ENCODE data around the gene SRPK2.
A peak's percentile ranks its signal among the peaks of the same experiment; 100 is the strongest.
"Not testable (repeated sequence)": the region's sequence is repeated elsewhere in the genome, so short reads cannot be mapped to it uniquely, and the experiment has no call there.

The SRPK2 gene

DNA sequence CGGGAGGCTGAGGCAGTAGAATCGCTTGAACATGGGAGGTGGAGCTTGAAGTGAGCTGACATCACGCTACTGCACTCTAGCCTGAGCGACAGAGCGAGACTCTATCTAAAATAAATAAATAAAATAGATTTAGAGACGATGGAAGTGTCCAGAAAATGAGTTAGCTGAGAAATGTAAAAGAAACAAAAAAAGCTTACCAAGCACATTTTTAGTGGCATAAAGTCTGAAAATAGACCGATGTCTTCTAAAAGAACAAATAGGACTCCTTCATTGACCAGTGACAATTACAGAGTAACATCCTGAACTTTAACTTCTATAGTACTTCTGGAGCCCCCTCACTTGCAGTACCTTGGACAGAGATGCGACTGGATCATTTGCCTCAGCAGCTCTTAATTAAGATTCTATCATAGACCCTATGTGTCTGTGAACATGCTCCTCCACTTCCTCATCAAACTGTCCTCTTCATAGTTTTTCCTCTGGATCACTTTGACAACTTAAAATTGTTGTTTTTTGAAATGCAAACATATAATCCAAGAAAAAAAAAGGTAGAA lies 25.2 kb upstream of the SRPK2 start:
- H3K4me3 ChIP-seq (ENCODE audit: control insufficient read depth, low read depth, low read length), result no peak overlapping the region
- TF ChIP-seq, protein P1, sequence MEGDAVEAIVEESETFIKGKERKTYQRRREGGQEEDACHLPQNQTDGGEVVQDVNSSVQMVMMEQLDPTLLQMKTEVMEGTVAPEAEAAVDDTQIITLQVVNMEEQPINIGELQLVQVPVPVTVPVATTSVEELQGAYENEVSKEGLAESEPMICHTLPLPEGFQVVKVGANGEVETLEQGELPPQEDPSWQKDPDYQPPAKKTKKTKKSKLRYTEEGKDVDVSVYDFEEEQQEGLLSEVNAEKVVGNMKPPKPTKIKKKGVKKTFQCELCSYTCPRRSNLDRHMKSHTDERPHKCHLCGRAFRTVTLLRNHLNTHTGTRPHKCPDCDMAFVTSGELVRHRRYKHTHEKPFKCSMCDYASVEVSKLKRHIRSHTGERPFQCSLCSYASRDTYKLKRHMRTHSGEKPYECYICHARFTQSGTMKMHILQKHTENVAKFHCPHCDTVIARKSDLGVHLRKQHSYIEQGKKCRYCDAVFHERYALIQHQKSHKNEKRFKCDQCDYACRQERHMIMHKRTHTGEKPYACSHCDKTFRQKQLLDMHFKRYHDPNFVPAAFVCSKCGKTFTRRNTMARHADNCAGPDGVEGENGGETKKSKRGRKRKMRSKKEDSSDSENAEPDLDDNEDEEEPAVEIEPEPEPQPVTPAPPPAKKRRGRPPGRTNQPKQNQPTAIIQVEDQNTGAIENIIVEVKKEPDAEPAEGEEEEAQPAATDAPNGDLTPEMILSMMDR (conservative IDR thresholded peaks at IDR 0.05; ENCODE audit: control insufficient read depth, insufficient read depth, low read depth, low read length), result no peak
- no peak for DNase-seq (ENCODE audit: low read depth)

DNA sequence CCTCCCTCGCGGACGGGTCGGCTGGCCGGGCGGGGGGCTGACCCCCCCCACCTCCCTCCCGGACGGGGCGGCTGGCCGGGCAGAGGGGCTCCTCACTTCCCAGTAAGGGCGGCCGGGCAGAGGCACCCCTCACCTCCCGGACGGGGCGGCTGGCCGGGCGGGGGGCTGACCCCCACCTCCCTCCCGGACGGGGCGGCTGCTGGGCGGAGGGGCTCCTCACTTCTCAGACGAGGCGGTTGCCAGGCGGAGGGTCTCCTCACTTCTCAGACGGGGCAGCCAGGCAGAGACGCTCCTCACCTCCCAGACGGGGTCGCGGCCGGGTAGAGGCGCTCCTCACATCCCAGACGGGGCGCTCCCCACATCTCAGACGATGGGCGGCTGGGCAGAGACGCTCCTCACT lies 22.1 kb upstream of the SRPK2 start:
- not testable (repeated sequence) for DNase-seq (ENCODE audit: low read depth)

DNA sequence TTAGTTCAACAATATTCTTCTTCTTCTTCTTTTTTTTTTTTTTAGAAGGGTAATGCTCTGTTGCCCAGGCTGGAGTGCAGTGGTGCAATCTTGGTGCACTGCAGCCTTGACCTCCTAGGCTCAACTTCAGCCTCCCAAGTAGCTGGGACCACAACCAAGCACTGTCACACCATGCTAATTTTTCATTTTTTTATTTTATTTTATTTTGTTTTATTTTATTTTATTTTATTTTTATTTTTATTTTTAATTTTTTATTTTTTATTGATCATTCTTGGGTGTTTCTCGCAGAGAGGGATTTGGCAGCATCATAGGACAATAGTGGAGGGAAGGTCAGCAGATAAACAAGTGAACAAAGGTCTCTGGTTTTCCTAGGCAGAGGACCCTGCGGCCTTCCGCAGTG lies 21.1 kb upstream of the SRPK2 start:
- not testable (repeated sequence) for DNase-seq (ENCODE audit: low read depth); H3K4me3 ChIP-seq (ENCODE audit: control insufficient read depth, low read depth, low read length)

More for the DNA sequence above, 22.1 kb upstream of the SRPK2 start:
- H3K4me3 ChIP-seq (ENCODE audit: control insufficient read depth, low read depth, low read length), result not testable (repeated sequence)

DNA sequence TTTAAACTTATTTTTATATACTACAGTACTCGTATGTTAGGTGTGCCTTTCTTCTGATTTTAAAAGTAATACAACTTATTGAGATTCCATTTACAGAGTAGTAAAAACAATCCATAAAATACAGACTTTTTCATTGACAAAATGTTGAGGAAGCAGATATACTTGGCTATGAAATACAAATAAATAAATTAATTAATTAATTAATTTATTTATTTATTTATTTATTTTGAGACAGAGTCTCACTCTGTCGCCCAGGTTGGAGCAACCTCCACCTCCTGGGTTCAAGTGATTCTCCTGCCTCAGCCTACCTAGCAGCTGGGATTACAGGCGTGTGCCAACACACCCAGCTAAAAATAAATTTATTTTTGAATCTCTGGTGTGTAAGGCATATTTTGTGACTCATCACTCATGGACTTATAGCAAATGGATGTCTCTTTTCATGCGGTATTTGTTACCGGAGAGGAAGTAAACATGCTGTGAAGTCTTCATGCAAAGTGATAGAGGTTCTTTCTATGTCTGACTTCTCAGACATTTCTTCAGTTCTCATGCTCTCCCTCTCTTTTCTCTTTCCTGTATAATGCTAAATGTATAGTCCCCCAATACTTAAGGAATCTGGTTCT lies 20.2 kb upstream of the SRPK2 start:
- no peak for DNase-seq (ENCODE audit: low read depth)
- TF ChIP-seq, protein P1 (conservative IDR thresholded peaks at IDR 0.05; ENCODE audit: control insufficient read depth, insufficient read depth, low read depth, low read length), result no peak
- no peak overlapping the region for H3K4me3 ChIP-seq (ENCODE audit: control insufficient read depth, low read depth, low read length)

DNA sequence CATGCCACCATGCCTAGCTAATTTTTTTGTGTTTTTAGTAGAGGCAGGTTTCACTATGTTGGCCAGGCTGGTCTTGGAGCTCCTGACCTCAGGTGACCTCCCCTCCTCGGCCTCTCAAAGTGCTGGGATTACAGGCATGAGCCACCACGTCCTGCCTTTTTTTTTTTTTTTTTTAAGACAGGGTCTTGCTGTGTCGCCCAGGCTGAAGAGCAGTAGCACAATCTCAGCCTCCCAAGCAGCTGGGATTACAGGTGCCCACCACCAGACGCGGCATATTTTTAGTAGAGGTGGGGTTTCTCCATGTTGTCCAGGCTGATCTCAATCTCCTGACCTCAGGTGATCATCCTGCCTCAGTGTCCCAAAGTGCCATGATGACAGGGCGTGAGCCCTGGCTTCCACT lies 14.4 kb upstream of the SRPK2 start:
- TF ChIP-seq, protein P1 (conservative IDR thresholded peaks at IDR 0.05; ENCODE audit: control insufficient read depth, insufficient read depth, low read depth, low read length), result no peak
- H3K4me3 ChIP-seq (ENCODE audit: control insufficient read depth, low read depth, low read length), result no peak overlapping the region
- no peak for DNase-seq (ENCODE audit: low read depth)

DNA sequence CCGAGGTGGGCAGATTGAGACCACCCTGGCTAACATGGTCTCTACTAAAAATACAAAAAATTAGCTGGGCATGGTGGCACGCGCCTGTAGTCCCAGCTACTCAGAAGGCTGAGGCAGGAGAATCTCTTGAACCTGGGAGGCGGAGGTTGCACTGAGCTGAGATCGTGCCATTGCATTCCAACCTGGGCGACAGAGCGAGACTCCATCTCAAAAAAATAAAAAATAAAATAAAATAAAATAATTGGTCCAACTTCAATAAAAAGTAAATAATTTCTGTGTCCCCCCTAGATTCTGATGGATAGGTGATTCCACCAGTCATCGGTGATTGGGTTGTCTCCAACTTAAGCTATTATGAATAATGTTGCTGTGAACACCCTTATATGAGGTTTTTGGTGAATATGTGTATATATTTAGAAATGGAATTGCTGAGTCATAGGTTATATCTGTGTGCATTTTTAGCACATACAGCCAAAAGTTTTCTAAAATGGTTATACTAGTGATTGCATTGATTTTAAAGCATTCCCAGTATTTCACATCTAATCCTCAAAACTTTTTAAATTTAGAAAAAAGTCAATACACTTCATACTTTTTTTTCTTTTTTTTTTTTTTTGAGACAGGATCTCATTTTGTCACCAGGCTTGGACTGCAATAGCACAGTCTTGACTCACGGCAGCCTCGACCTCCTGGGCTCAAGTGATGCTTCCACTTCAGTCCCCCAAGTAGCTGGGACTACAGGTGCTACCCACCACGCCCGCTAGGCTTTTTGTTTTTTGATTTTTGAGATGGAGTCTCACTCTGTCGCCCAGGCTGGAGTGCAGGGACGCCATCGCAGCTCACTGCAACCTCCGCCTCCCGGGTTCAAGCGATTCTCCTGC lies 13.7 kb upstream of the SRPK2 start:
- DNase-seq (ENCODE audit: low read depth), result peak; percentile 35
- H3K4me3 ChIP-seq (ENCODE audit: control insufficient read depth, low read depth, low read length), result no peak overlapping the region
- TF ChIP-seq, protein P1 (conservative IDR thresholded peaks at IDR 0.05; ENCODE audit: control insufficient read depth, insufficient read depth, low read depth, low read length), result no peak

DNA sequence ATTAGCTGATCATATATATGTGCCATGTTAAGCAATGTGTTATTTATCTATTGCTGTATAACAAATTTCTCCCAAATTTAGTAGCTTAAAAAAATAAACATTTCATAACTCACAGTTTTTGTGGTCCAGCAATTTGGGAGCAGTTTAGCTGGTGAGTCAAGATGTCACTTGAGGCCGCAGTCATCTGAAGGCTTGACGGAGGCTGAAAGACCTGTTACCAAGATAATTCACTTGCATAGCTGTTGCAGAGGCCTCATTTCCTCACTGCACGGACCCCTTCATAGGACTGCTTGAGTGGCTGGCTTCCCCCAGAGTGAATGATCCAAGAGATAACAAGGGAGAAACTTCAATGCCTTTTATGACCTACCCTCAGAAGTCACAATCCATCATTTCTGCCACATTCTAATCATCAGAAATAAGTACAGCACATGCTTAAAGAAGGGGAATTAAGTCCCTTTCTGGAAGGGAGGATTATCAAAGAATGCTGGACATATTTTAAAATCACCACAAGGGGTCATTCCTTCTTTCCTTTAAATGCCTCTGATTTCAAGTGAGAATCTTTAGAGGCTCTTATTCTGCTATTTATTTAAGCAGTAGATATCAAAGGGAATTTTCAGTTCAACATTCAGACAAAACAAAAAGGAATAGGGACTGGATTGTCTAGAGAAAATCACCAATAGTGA lies 10.5 kb upstream of the SRPK2 start:
- TF ChIP-seq, protein P1 (conservative IDR thresholded peaks at IDR 0.05; ENCODE audit: control insufficient read depth, insufficient read depth, low read depth, low read length), result peak; percentile 38
- DNase-seq (ENCODE audit: low read depth), result peak; percentile 41
- no peak overlapping the region for H3K4me3 ChIP-seq (ENCODE audit: control insufficient read depth, low read depth, low read length)
